ENCODE measurements around the gene GPR107.

Gene GPR107

GRCh38 chr9:130137081-130137640, 83.5 kb downstream of the GPR107 start:
- DNase-seq (ENCODE audit: low read depth in 2 of 2): no peak

GRCh38 chr9:130137641-130138081, 84.0 kb downstream of the GPR107 start:
- DNase-seq (ENCODE audit: low read depth in 2 of 2): no peak

- DNase-seq (ENCODE audit: low read depth in 2 of 2): no peak
These were observed 84.5 kb downstream of the GPR107 start for GRCh38 chr9:130138171-130138653.

DNA sequence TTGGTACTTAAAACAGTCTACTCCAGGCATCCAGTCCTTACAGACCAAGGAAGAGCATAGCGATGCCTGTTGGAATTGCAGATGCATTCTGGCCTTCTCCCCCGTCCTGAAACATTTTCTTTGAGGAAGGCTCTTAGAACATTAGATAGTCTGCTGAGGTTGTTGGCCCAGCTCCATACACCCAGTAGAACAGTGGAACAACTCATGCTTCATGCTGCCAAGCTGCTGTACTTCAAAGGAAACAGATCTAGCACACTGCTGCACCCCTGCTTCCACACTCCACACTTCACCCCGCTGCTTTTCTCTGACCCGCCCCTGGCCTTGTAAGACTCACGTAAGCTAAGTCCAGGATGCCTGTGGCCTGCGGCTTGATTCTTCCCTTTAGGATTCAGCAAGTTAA, 85.1 kb downstream of the GPR107 start:
- DNase-seq (ENCODE audit: low read depth in 2 of 2): no peak

GRCh38 chr9:130139251-130139650, 85.5 kb downstream of the GPR107 start:
- DNase-seq (ENCODE audit: low read depth in 2 of 2): no peak

DNA sequence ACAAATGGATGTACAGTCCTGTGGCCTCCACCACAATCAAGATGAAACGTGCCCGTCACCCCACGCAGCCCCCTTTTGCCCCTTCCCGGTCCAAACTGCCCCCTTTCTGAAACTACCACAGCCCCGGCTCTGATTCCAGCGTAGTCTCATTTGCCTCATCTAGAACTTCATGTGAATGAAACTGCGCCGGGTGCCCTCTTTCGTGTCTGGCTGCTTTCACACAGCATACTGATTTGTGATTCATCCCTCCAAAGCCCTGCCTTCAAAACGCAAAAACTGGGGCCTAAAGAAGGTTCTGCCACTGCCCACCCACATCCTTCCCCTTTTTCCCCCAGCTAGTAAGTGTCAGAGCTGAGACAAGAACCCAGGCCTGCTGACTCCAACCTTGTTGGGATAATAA, 87.0 kb downstream of the GPR107 start:
- peak in 1 of 2 donors; percentile 13 for DNase-seq (ENCODE audit: low read depth in 2 of 2)

DNA sequence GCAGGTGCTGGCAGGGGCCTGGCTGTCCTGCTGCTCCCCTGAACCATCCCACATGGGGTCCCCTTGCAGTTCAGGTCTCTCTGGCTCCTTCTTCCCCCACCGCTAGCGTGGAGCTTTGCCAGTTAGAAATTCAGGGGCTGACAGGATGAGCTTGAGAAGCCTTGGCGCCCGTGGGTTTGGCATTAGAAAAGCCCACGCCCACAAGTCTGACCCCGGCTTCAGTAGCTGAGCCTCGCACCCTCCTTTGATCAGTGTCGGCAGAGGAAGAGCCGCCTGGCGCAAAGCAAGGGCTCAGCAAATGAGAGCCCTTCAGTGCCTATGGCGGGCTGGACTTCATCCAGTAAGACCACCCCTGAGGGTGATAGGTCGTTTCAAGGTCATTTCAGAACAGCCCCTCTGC, 88.3 kb downstream of the GPR107 start:
- DNase-seq (ENCODE audit: low read depth in 2 of 2): no peak

DNA sequence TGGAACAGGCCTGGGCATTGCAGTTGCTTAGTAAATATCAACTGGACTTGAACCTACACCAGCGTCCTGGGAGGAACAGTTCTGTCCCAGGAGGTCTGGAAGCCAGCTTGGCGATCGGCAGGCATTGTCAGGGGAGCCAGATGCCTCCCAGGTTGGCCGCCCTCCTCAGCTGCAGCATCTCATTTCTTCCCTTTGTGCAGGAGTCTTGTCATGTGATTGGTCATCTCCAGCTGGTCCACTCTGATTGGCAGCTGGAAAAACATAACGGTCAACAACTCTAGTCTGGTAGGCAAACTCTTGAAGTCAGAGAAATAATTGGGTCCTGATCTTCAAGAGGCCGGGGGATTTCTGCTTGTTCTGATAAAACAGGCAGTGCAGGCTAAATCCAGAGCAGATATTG, 88.9 kb downstream of the GPR107 start:
- no peak for DNase-seq (ENCODE audit: low read depth in 2 of 2)

DNA sequence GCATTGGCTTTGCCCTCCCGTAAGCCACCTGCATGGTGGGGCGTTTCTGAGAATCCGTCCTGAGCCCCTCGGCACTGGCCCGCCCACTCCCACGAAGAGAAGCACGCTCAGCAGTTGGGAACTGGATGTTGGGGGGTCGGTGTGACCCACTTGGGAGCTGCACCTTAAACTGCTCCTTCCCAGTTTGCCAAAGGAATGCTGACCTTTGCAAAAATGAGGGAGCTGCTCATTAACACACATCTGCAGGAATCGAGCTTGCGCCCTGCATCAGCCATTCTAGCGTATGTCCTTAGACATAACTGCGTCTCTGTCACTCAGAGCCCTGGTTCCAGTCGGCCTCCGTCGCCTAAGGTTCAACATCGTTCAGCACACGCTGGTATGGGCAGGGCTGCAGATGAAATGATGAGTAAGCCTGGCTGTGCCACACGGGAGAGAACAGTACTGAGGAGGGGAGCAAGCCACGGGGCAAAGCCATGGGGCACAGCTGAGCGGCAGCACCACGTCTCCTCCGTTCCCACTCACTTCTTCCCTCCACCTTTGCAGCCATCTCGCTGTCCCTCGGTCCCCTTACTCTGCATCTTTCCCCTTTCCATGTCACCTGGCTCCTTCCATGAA, 89.7 kb downstream of the GPR107 start:
- DNase-seq (ENCODE audit: low read depth in 2 of 2): no peak

DNA sequence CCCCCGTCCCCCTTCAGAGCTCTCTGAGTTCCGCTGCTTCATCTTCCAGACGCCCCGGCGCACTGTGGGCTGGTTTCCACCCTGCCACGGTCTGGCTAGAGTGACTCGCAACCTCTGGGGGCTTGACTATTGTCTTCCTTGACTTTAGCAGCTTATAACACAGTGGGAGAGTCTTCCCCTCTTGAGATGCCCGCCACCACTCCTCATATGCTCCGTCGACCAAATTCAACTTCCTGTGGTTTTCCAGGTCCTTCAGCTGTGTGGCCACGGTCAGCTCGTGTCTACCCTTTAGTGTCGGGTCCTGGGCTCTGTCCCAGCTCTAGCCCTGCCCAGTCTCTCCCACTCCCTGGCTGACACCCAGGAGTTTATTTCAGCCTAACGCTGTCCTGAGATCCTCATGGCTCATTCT, 90.3 kb downstream of the GPR107 start:
- no peak for DNase-seq (ENCODE audit: low read depth in 2 of 2)

DNA sequence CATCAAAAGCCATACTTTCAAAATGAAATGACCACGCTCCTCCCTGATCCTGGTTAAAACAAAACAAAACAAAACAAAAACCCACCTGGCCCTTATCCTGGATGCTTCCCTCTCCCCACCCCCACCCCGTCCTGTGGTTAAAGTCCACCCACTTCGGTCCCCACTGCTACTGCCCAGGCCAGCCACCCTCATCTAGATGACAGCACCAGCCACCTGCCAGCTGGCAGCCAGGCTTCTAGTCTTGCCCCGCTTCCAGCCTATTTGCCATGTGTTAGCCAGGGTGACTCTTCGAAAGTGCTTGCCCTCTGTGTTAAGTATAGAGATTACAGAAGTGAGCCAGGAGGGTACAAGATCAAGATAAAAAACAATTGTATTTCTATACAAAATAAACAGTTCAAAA, 91.0 kb downstream of the GPR107 start:
- DNase-seq (ENCODE audit: low read depth in 2 of 2): no peak

- no peak for DNase-seq (ENCODE audit: low read depth in 2 of 2)
These were observed 92.0 kb downstream of the GPR107 start for GRCh38 chr9:130145658-130146057.

- no peak for DNase-seq (ENCODE audit: low read depth in 2 of 2)
These were observed 93.5 kb downstream of the GPR107 start for GRCh38 chr9:130147198-130147597.

DNA sequence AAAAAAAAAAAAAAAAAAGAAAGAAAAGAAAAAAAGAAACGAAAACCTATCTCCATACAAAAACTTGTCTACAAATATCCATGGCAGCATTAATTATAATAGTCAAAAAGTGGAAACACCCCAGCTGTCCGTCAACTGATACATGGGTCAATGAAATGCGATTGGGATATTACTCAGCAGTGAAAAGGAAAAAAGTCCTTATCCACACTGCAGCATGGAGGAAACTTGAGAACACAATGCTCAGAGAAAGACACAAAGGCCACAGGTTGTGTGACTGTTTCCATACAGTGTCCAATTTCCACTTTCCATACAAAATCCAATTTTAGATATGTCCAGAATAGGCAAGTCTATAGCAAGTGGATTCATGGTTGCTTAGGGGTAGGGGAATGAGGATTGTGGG, 94.2 kb downstream of the GPR107 start:
- no peak for DNase-seq (ENCODE audit: low read depth in 2 of 2)

GRCh38 chr9:130149031-130149430, 95.3 kb downstream of the GPR107 start:
- DNase-seq (ENCODE audit: low read depth in 2 of 2): no peak

DNA sequence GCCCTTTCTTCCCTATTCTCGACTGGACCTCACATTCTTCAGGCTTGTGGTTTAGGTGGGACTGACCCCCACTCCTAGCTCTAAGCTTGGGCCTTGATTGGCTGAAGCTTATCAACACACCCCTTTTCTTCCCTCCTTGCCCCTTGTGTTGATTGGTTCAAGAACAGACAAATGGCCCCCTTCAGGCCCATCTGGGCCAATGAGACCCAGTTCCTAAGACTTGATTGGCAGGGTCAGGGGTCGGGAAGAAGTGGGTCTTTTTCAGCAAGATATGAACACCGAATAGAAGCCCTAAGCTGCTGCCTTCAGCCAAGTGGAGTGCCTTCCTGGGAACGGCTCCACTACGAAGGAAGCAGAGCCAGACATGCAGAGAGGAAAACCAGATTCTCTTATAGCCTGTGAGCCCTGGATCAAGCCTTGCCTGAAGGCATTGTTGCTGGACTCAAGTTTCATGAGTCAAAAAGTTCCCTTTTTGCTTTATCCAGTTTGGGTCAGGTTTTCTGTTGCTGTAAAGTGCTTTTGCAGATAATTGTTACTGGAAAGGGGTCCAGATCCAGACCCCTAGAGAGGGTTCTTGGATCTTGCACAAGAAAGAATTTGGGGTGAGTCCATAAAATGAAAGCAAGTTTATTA, 96.1 kb downstream of the GPR107 start:
- DNase-seq (ENCODE audit: low read depth in 2 of 2): no peak

DNA sequence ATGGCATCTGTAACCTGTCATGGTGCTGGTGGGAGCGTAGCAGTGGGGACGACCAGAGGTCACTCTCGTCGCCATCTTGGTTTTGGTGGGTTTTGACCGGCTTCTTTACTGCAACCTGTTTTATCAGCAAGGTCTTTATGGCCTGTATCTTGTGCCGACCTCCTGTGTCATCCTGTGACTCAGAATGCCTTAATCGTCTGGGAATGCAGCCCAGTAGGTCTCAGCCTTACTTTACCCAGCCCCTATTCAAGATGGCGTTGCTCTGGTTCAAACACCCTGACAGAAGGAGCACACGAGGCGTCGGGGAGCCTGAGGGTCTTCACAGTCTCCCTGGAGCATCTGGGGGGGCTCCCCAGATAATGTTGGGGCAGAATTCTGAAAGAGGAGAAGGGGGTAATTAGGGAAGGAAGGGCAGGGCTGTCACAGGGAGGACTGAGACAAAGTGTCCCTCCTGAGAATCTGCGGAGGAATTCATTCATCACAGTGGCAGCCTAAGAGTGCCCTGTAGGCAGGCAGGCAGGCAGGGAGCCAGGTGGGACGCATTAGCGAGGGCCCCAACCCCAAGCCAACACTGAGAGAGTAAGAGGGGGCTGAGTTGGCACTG, 97.2 kb downstream of the GPR107 start:
- no peak for DNase-seq (ENCODE audit: low read depth in 2 of 2)

DNA sequence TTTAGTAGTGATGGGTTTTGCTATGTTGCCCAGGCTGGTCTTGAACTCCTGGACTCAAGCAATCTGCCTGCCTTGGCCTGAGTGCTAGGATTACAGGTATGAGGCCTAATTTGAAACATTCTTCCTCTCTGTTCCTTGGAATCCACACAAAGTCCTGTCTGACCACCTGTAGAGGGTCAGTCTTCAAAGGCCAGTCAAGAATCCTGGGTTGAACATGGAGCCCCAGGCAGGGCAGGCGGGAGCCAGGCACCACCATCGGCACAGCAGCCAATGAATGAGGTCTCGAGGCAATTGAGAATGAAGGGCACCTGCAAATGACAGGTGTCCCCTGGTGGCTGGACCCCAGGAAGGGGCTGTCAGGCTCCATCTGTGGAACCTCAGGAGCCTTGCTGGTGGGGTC, 101.1 kb downstream of the GPR107 start:
- no peak for DNase-seq (ENCODE audit: low read depth in 2 of 2)

DNA sequence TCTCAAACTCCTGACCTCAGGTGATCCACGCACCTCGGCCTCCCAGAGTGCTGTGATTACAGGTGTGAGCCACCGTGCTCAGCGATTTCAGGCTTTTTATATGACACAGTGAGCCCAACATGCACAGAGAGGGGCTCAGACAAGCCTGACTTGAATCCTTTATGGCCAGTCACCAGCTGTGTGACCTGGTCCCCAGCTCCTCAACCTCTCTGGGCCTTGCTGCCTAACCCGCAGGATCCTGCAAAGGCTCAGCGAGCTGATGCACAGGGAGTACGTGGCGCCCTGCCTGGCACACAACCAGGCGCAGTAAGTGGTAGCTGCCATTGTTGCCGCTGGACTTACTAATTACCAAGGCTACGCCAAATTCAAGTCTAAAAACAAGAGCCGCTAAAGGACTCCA, 101.9 kb downstream of the GPR107 start:
- no peak for DNase-seq (ENCODE audit: low read depth in 2 of 2)

- DNase-seq (ENCODE audit: low read depth in 2 of 2): no peak
These were observed 103.0 kb downstream of the GPR107 start for GRCh38 chr9:130156672-130157071.

DNA sequence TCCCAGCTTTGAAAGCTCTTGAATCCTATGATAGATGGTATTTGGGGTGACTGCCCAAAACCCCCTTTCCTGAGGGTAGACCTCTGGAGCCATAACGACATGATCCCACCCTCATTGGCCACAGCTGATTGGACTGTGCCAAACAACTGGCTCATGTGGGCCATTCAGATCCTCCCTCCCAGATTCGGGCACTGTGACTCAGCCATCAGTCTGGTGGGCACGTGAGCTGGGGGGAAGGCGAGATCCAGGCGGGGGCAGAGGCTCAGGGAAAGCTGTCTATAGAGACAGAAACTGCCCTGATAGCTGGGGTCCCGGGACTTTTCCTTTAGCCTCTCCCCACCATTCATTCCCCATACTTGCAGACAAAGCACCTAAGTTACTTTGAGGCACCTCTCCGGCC, 103.4 kb downstream of the GPR107 start:
- no peak for DNase-seq (ENCODE audit: low read depth in 2 of 2)

GRCh38 chr9:130158001-130158400, 104.3 kb downstream of the GPR107 start:
- DNase-seq (ENCODE audit: low read depth in 2 of 2): no peak

- no peak for DNase-seq (ENCODE audit: low read depth in 2 of 2)
These were observed 105.4 kb downstream of the GPR107 start for GRCh38 chr9:130159057-130159456.

All from activated CD4-positive, alpha-beta T cell treated with anti-CD3 and anti-CD28 coated beads for 24 hours (primary cell).